Islet precursor cell (in vitro differentiated cells): ENCODE data around the gene YJU2.

Experiments used
- DNase-seq: peaks from one replicate; pipeline ENCODE4 v3.0.0-alpha.2; 2018

The YJU2 gene

GRCh38 chr19:4301590-4302242, 54.8 kb downstream of the YJU2 start:
- DNase-seq = peak; percentile 69

GRCh38 chr19:4302243-4302640, 55.4 kb downstream of the YJU2 start, which contains the start of gene TMIGD2:
Gene TMIGD2, minus strand, starts transcription at chr19:4302389. Its CDS starts 4 bp downstream, at chr19:4302385.
- no peak for DNase-seq

GRCh38 chr19:4303819-4304537, 57.1 kb downstream of the YJU2 start:
- no peak for DNase-seq

GRCh38 chr19:4304538-4305256, 57.8 kb downstream of the YJU2 start, which contains the start of gene FSD1:
Gene FSD1, plus strand, starts transcription at chr19:4304598. Its CDS starts 149 bp downstream, at chr19:4304747.
- DNase-seq = peak; percentile 76

GRCh38 chr19:4305257-4305612, 58.4 kb downstream of the YJU2 start:
- no peak for DNase-seq

- DNase-seq = no peak
These were observed 58.8 kb downstream of the YJU2 start for GRCh38 chr19:4305659-4306058.

GRCh38 chr19:4310247-4311121, 63.6 kb downstream of the YJU2 start:
- DNase-seq = no peak

GRCh38 chr19:4313847-4314490, 67.1 kb downstream of the YJU2 start:
- no peak for DNase-seq

GRCh38 chr19:4316956-4317355, 70.1 kb downstream of the YJU2 start:
- no peak for DNase-seq

GRCh38 chr19:4318460-4318859, 71.6 kb downstream of the YJU2 start:
- no peak for DNase-seq
